NT2/D1 (cell line): ENCODE results near the gene TRPV5.
A peak's percentile ranks its signal among the peaks of the same experiment; 100 is the strongest.

Experiments
- DNase-seq: peaks from one replicate; pipeline ENCODE4 v3.0.0-alpha.2; 2011; ENCODE audit warnings: low read depth, low spot score
- H3K27me3 ChIP-seq: 2 replicates; pipeline ENCODE4 v1.6.0; 2011; ENCODE audit warnings: mild to moderate bottlenecking; ENCODE audit not compliant: insufficient read length, insufficient read depth
- H3K36me3 ChIP-seq: 2 replicates; pipeline ENCODE4 v1.6.1; 2011; ENCODE audit warnings: mild to moderate bottlenecking, low read length, mixed read lengths; ENCODE audit not compliant: insufficient read depth, insufficient read length
- H3K4me1 ChIP-seq: 2 replicates; pipeline ENCODE4 v1.5.1; 2011; ENCODE audit not compliant: insufficient read depth, insufficient read length
- H3K4me3 ChIP-seq: 2 replicates; pipeline ENCODE4 v1.5.1; 2011; ENCODE audit warnings: low read depth; ENCODE audit not compliant: insufficient read length
- H3K9ac ChIP-seq: 2 replicates; pipeline ENCODE4 v1.6.0; 2011; ENCODE audit warnings: low read depth; ENCODE audit not compliant: insufficient read length
- H3K9me3 ChIP-seq: 2 replicates; pipeline ENCODE4 v1.5.1; 2011; ENCODE audit warnings: mild to moderate bottlenecking, low read length; ENCODE audit not compliant: insufficient read depth
- SUZ12 ChIP-seq: IDR thresholded peaks from 2 replicates; pipeline ENCODE4 v1.6.1; 2011; ENCODE audit not compliant: insufficient read length, insufficient read depth; ENCODE audit errors: extremely low read depth
- YY1 ChIP-seq: IDR thresholded peaks from 2 replicates; pipeline ENCODE4 v1.6.1; 2011; ENCODE audit not compliant: insufficient read length, insufficient read depth
- ZNF274 ChIP-seq: IDR thresholded peaks from 2 replicates; pipeline ENCODE4 v1.6.1; 2011; ENCODE audit warnings: mild to moderate bottlenecking, low read depth, low read length

TRPV5 gene

DNA sequence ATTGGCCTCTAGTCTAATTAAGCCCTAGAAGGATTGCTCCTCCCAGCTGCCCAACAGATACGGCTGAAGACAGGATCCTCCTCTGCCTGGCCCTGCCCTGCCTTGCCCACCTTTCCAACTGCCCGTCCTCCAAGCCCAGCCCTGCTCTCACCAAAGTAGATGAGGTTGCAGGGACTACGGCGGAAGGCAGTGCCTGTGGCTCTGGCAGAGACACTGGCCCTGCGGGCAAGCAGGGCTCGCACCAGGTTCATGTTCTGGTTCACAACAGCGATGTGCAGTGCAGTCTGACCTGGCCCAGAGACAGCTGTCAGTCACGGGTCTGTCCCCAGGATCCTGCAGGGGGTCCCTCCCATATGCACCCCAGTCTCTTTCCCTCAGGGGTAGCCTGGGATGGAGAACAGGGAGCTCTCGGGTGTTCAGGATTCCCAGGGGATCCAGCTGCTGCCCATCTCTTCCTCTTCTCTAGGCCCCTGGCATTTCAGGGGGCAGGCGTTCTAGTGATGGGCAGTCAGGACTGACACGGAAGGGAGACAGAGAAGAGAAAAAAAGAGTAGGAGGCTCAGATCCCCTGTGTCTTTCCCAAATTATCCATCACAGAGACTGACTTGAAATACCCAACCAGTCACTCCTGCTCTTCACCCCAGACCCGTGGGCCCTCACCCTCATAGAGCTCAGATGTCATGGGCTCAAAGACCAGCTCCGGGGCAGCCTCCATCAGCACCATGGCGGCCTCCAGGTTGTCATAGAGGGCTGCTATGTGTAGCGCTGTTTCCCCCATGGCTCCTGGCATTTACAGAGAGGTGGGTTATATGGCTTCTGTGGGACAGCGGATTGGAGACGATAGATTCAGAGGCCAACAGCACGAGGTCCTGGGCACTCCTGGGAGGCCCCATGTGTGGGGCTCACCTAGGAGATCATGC, 56.3 kb downstream of the TRPV5 start:
- no peaks in the 10 kb centered on the region; the same call in 1 of the 2 replicates for H3K9me3 ChIP-seq
- H3K4me1 ChIP-seq: no peaks in the 10 kb centered on the region
- no peak overlapping the region for H3K9ac ChIP-seq
- no peaks in the 10 kb centered on the region for H3K36me3 ChIP-seq
- H3K27me3 ChIP-seq: no peaks in the 10 kb centered on the region
- no peak overlapping the region for H3K4me3 ChIP-seq
- no peak for DNase-seq
- TF ChIP-seq SUZ12 (no peak), YY1 (no peak), ZNF274 (no peak)

DNA sequence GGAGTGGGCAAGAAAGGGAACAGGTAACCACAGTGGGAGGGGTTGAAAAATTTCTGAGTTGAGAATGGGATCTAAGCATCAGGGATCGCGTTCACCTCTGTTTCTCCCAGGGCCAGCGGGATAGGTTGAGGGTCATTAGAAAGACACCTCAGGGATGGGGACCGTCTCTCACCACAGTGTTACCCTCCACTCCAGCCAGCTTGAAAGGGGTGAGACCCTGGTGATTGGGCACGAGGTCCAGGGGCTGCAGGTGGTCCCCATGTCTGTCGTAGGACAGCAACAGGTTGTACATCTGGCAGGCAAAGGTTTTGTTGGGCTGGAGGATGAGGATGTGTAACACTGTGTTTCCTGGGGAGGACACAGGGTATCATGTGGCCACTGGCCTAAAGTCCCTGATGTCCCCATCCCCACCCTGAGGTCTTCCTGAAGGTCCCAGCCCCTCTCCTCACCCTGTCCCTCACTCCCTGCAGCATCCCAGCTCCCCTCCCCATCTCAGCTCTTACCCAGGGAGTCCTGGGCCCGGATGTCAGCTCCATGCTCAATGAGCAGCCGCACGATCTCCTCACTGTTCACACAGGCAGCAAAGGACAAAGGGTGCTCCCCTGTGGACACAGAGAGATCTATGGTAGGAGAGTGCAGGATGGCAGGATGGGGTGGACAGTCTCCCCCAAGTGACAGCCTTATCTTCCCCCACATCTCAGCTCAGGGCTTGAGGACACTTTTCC, 57.1 kb downstream of the TRPV5 start:
- Histone ChIP-seq H3K4me3 (no peak overlapping the region), H3K9me3 (no peaks in the 10 kb centered on the region; the same call in 1 of the 2 replicates), H3K4me1 (no peaks in the 10 kb centered on the region), H3K36me3 (no peaks in the 10 kb centered on the region), H3K27me3 (no peaks in the 10 kb centered on the region), H3K9ac (no peak overlapping the region)
- no peak for DNase-seq
- TF ChIP-seq SUZ12 (no peak), ZNF274 (no peak), YY1 (no peak)

DNA sequence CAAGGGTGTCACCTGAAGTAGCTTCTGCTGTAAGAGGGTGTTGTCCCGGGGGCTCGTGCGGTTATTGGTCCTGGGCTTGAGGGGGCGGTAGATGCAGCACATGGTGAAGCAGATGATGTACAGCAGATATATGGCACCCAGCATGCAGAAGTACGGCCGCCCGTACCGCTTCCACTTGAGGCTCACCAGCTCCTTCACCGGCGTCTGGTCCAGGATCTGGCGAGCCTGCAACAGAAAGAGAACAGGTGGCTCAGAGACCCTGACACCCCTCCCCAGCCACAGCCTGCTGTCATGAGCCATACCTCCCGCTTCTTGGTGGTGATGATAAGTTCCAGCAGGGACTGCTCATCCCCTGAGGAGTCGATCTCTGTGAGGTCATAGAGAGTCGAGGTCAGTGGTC, 58.1 kb downstream of the TRPV5 start:
- no peak overlapping the region for H3K4me3 ChIP-seq
- no peaks in the 10 kb centered on the region for H3K36me3 ChIP-seq
- no peak for TF ChIP-seq YY1
- no peak for TF ChIP-seq SUZ12
- no peak for TF ChIP-seq ZNF274
- no peaks in the 10 kb centered on the region for H3K27me3 ChIP-seq
- no peaks in the 10 kb centered on the region for H3K4me1 ChIP-seq
- H3K9ac ChIP-seq: no peak overlapping the region
- no peaks in the 10 kb centered on the region; the same call in 1 of the 2 replicates for H3K9me3 ChIP-seq
- no peak for DNase-seq

DNA sequence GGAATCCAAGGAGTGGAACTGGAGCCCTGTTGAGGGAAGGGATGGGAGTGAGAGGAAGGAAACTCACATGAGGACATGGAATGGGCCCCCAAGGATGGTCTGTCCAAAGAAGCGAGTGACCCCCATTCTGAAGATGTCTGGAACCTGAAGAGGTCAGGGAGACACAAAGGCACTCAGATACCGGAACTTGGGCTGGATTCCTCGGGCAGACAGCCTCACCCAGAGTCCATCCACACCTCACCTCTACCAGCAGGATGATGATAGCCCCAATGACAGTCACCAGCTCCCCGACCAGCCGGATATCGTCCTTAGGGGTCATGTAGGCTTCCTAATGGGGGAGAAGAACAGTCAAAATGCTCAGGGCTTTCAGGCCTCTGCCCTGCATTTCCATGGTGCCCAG, 58.7 kb downstream of the TRPV5 start:
- Histone ChIP-seq H3K36me3 (no peaks in the 10 kb centered on the region), H3K9ac (no peak overlapping the region), H3K27me3 (no peaks in the 10 kb centered on the region), H3K9me3 (no peaks in the 10 kb centered on the region; the same call in 1 of the 2 replicates), H3K4me3 (no peak overlapping the region), H3K4me1 (no peaks in the 10 kb centered on the region)
- no peak for DNase-seq
- TF ChIP-seq YY1: no peak
- TF ChIP-seq ZNF274: no peak
- no peak for TF ChIP-seq SUZ12

DNA sequence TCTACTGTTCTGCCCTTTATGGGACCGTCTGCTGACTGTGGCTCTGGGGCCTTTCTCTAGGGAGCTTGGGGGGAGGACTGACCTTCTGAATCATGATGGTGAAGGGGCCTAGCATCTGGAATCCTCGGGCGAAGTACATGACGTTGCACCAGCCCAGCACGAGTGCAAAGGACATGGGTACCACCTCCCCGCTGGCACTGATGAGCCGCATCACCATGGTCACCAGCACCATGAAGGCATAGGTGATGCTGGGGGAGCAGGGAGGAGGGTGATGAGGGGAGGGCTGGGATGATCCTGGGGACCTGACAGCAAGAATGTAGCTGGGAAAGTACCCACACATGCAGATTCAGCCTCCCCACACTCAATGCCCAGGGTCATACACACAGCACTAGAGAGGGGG, 59.1 kb downstream of the TRPV5 start:
- TF ChIP-seq YY1 (no peak), SUZ12 (no peak), ZNF274 (no peak)
- no peaks in the 10 kb centered on the region; the same call in 1 of the 2 replicates for H3K9me3 ChIP-seq
- H3K36me3 ChIP-seq: no peaks in the 10 kb centered on the region
- no peak overlapping the region for H3K9ac ChIP-seq
- H3K27me3 ChIP-seq: no peaks in the 10 kb centered on the region
- H3K4me1 ChIP-seq: no peaks in the 10 kb centered on the region
- DNase-seq: no peak
- H3K4me3 ChIP-seq: no peak overlapping the region

DNA sequence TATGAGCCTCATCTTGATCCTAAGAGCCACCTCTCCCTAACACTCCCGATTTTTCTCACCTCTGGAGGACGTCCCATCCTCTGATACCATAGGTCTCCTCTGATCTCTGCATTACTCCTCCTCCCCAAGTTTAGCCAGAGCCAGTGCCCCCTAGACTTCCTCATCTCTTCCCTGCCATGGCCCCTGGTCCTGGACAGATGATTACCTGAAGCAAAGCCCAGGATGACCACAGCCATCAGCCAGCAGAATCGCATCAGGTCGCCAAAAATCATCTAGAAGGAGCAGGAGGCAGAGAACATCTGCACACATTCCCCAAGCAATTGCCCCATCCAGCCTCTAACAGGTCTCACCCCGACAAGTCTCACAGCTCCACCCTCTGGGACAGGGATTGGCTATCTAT, 59.7 kb downstream of the TRPV5 start:
- Histone ChIP-seq H3K4me1 (no peaks in the 10 kb centered on the region), H3K9ac (no peak overlapping the region), H3K4me3 (no peak overlapping the region), H3K36me3 (no peaks in the 10 kb centered on the region), H3K9me3 (no peaks in the 10 kb centered on the region; the same call in 1 of the 2 replicates), H3K27me3 (no peaks in the 10 kb centered on the region)
- TF ChIP-seq YY1 (no peak), ZNF274 (no peak), SUZ12 (no peak)
- DNase-seq: no peak

DNA sequence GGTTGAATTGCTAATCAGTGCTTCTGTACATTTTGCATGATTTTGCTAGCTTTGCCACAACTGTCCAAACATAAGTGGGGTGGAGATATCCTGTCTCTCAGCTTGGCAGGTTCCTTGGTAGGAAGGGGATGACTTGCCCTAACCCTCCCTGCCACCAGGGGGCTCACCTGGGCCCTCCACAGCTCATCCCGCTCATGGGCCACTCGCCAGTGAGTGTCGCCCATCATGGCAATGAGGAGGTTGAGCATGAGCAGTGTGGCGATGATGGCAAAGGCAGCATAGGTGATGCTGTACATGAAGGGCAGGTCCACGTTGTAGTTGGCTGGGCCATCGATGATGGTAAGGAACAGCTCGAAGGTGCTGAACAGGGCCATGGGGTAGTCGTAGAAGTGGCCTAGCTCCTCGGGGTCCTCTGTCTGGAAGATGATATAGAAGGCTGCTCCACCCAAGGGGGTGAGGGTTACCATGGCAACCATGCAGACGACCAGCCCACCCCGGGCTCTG, 60.2 kb downstream of the TRPV5 start:
- H3K9ac ChIP-seq: no peak overlapping the region
- peak; percentile 32 for DNase-seq
- H3K9me3 ChIP-seq: no peaks in the 10 kb centered on the region; the same call in 1 of the 2 replicates
- no peak overlapping the region for H3K4me3 ChIP-seq
- no peaks in the 10 kb centered on the region for H3K4me1 ChIP-seq
- no peak for TF ChIP-seq SUZ12
- no peaks in the 10 kb centered on the region for H3K27me3 ChIP-seq
- H3K36me3 ChIP-seq: no peaks in the 10 kb centered on the region
